ENCODE data around the gene CACNG5. TPM values are rescaled to one million over a fixed set of nuclear protein-coding genes. Genes with fewer than 3 reads are reported as not detected.

The CACNG5 gene
- polyA plus RNA-seq, 3 donors: not detected

GRCh38 chr17:66810951-66811682 lies 23.8 kb upstream of the CACNG5 start:
- Histone ChIP-seq H3K79me2 (ENCODE audit: insufficient read depth, low read length) (no peaks in the 10 kb centered on the region), H3K4me2 (replicated peaks; ENCODE audit: extremely low read depth, low read length, poor library complexity, severe bottlenecking) (no peak overlapping the region), H3K27ac (ENCODE audit: low read depth in 1 of 2, low read length in 2 of 2) (no peak overlapping the region), H4K20me1 (ENCODE audit: insufficient read depth, low read length) (no peaks in the 10 kb centered on the region), H3K36me3 (replicated peaks in 1 of 2; ENCODE audit: control insufficient read depth in 1 of 2, insufficient read depth in 2 of 2, low read length in 2 of 2) (no peaks in the 10 kb centered on the region), H2AFZ (ENCODE audit: insufficient read depth, low read depth, low read length, poor library complexity, severe bottlenecking) (no peak overlapping the region), H3K9ac (ENCODE audit: insufficient read depth, low read length, poor library complexity, severe bottlenecking) (no peak overlapping the region), H3K4me3 (replicated peaks in 1 of 3; ENCODE audit: low read depth in 2 of 3, low read length in 3 of 3) (no peak overlapping the region), H3K9me3 (replicated peaks in 1 of 2; ENCODE audit: control insufficient read depth in 1 of 2, insufficient read depth in 1 of 2, low read length in 2 of 2) (no peaks in the 10 kb centered on the region), H3K27me3 (ENCODE audit: control insufficient read depth in 2 of 2, insufficient read depth in 2 of 2, low read length in 2 of 2) (no peaks in the 10 kb centered on the region), H3K4me1 (ENCODE audit: control insufficient read depth in 1 of 2, insufficient read depth in 2 of 2, low read length in 2 of 2) (no peaks in the 10 kb centered on the region)
- Mint-ChIP-seq H3K27ac (no peak overlapping the region), H3K4me3 (no peak overlapping the region), H3K36me3 (peaks cover 2 to 10% of the 10 kb centered on the region in 2 donors), H3K27me3 (ENCODE audit: low read depth in 3 of 3) (peaks cover 4 to 14% (median 6%) of the 10 kb centered on the region in 3 donors), H3K4me1 (peaks cover 3% of the 10 kb centered on the region), H3K9me3 (peaks cover 0 to 8% (median 0%) of the 10 kb centered on the region in 7 donors)
- DNase-seq: no peak
- TF ChIP-seq CTCF (IDR thresholded peaks at IDR 0.05): no peak
- WGBS (ENCODE audit: insufficient coverage): 88% methylated on average over 5 of the region's 12 CpGs
- intact Hi-C loops (cut with micrococcal nuclease): no loop called here

DNA sequence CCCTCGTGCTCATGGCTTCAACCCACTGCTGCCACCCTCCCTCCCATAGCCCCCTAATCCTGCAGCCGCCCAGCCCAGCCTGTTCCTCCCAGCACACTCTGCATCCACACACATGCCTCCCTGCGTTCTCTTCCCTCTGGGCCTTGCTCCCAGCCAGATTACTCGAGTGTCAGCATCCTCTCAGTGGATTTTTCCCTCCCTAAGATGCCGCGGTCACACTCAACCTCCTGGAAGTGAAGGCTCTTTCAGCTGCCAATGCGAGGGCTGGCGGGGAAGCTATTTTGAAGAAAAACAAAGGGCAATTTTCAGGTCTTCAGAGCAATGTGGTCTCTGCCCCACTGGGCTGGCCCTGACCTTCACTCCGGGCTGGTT lies 23.2 kb upstream of the CACNG5 start:
- Histone ChIP-seq H3K9me3 (replicated peaks in 1 of 2; ENCODE audit: control insufficient read depth in 1 of 2, insufficient read depth in 1 of 2, low read length in 2 of 2) (no peaks in the 10 kb centered on the region), H2AFZ (ENCODE audit: insufficient read depth, low read depth, low read length, poor library complexity, severe bottlenecking) (no peak overlapping the region), H4K20me1 (ENCODE audit: insufficient read depth, low read length) (no peaks in the 10 kb centered on the region), H3K79me2 (ENCODE audit: insufficient read depth, low read length) (no peaks in the 10 kb centered on the region), H3K4me3 (replicated peaks in 1 of 3; ENCODE audit: low read depth in 2 of 3, low read length in 3 of 3) (no peak overlapping the region), H3K4me1 (ENCODE audit: control insufficient read depth in 1 of 2, insufficient read depth in 2 of 2, low read length in 2 of 2) (no peaks in the 10 kb centered on the region), H3K27ac (ENCODE audit: low read depth in 1 of 2, low read length in 2 of 2) (no peak overlapping the region), H3K36me3 (replicated peaks in 1 of 2; ENCODE audit: control insufficient read depth in 1 of 2, insufficient read depth in 2 of 2, low read length in 2 of 2) (no peaks in the 10 kb centered on the region), H3K9ac (ENCODE audit: insufficient read depth, low read length, poor library complexity, severe bottlenecking) (no peak overlapping the region), H3K4me2 (replicated peaks; ENCODE audit: extremely low read depth, low read length, poor library complexity, severe bottlenecking) (no peak overlapping the region), H3K27me3 (ENCODE audit: control insufficient read depth in 2 of 2, insufficient read depth in 2 of 2, low read length in 2 of 2) (no peaks in the 10 kb centered on the region)
- Mint-ChIP-seq H3K9me3 (peaks cover 0 to 8% (median 0%) of the 10 kb centered on the region in 7 donors), H3K27ac (no peak overlapping the region), H3K4me3 (no peak overlapping the region), H3K4me1 (peaks cover 3% of the 10 kb centered on the region), H3K27me3 (ENCODE audit: low read depth in 3 of 3) (peaks cover 4 to 14% (median 6%) of the 10 kb centered on the region in 3 donors), H3K36me3 (peaks cover 0 to 5% of the 10 kb centered on the region in 2 donors)
- no peak for DNase-seq
- no peak for TF ChIP-seq CTCF (IDR thresholded peaks at IDR 0.05)
- intact Hi-C loops (cut with micrococcal nuclease): no loop called here
- 96% methylated on average over 8 of the region's 9 CpGs for WGBS (ENCODE audit: insufficient coverage)

Measured in CD14-positive monocyte (primary cell).